Measurements from ENCODE around the gene DDI1.

- no peak for TF ChIP-seq CTCF (IDR thresholded peaks at IDR 0.05)
- no peak for TF ChIP-seq POLR2A (IDR thresholded peaks at IDR 0.05)
Observed at GRCh38 chr11:104053743-104054478, 17.5 kb downstream of the DDI1 start.

Data from testis (tissue), 2 donors.